Caki2 (cell line): ENCODE data around the gene ITGB4. TPM values are rescaled to one million over a fixed set of nuclear protein-coding genes. Genes with fewer than 3 reads are reported as not detected.

Experiments
- DNase-seq: peaks from one replicate; pipeline ENCODE4 v3.0.0-alpha.2; 2015; ENCODE audit warnings: low read depth
- in situ Hi-C: cut with HindIII; loops from 2 replicates; pipeline ENCODE4 v1.10.0; 2016; ENCODE audit warnings: low sequenced_read_pairs, low pct_unique_long_range_greater_than_20kb, mixed read lengths
- total RNA-seq: library from RNA; depleted of rRNA; stranded (reverse); fragments of >200 nt; shearing (Covaris generic); gene quantifications from 2 replicates; pipeline ENCODE4 v1.2.3, GENCODE V29; 2014; ENCODE audit warnings: low replicate concordance

Gene ITGB4
- total RNA-seq, 1 experiment from 2014 or later, result 12.4 TPM

DNA sequence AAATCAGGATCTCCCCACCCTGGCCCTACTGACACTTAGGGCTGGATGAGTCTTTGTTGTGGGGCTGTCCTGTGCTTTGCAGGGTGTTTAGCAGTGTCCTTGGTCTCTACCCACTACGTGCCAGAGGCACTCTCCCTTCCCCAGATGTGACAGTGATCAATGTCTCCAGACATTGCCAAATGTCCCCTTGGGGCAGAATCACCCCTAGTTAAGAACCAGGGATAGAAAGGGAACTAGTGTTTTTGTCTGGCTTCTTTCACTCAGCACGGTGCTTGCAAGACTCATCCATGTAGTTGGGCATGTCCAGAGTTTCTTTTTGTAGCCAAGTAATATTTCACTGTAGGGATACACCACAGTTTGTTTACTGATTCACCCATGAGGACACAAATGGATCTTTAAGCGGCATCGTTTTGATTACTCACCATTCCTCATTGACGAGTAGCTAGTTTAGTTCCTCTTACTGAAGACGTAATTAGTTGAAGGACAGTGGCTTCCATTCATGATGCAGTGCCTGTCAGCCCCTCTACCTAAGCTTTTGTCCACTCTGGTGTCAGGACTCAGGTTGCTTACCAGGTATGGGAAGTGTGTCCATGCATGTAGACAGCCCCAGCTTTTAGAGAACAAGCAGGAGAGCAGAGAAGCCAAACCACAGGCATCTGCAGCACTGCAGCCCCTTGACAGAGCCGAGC, 26.0 kb upstream of the ITGB4 start:
- in situ Hi-C loops, result no loop called here
- DNase-seq, result no peak

- no peak for DNase-seq
- in situ Hi-C loops, result no loop called here
Measured at GRCh38 chr17:75695830-75696271, 25.4 kb upstream of the ITGB4 start.

DNA sequence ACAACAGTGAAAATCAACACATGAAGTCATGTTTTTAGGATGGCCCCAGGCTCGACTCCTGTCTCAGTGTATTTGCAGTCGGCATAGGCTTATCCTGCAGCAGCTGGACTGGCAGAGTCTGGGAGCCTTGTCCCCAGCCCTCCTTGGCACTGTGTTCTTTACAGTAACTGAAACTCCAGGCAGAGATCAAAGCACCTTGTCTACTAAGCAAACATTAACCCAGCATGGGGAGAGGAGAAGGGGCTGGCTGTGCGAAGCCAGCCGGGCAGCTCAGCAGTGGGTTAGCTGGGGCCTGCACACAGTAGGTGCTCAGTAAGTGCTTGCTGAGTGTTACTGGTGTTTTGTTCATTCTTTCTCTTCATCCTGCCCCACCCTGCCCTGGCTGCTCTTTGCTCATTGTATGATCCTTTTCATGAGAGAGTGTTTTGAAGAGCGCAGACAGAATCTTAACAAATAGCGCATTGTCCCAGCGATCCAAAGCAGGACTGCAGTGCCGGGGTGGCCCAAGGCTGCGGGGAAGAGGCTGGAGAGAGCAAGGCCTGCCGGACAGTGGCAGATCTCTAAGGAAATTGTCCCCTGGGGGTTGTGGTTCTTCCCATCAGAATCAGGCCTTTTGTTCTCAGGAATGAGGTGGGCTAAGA, 23.5 kb upstream of the ITGB4 start:
- no peak for DNase-seq
- in situ Hi-C loops, result no loop called here

GRCh38 chr17:75698659-75699058, 22.6 kb upstream of the ITGB4 start:
- peak; percentile 46 for DNase-seq
- in situ Hi-C loops, result no loop called here

DNA sequence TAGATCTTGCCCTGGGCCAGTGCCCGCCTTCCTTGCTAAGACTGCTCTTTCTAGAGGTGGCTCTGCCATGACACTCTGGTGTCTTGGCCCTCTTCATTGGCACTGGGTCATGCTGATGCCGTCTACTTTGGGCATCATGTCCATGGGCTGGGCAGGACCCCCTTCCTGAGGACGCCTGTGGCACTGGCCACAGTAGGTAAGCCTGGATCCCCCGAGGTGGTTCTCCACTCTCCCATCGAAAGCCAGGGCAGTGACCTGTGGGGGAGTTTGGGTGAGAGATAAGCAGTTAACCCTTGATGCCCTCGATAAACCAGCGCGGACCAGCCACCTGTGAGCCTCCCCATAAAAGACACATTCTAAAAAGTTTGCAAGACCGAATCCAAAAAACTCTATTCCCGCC, 20.0 kb upstream of the ITGB4 start:
- no peak for DNase-seq
- in situ Hi-C loops, result no loop called here

DNA sequence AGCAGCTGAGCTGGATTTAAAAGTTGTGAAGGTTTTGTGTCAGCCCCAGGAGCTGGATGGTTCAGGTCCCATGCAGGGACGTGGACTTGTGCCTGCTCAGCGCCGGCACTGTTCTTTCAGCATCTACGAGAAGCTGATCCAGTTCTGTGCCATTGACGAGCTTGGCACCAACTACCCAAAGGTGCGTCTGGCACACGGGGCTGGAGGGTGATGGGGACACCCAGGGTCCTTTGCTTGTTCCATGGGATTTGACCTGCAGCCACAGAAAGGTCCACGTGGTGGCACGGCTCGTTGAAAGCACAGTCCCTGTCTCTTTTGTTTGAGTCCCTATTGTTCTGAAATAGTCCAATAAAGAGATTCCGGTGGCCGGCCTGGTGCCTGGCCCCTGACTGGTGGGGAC, 18.1 kb upstream of the ITGB4 start:
- in situ Hi-C loops, result no loop called here
- DNase-seq, result no peak

GRCh38 chr17:75703591-75703990, 17.7 kb upstream of the ITGB4 start:
- in situ Hi-C loops, result no loop called here
- no peak for DNase-seq

DNA sequence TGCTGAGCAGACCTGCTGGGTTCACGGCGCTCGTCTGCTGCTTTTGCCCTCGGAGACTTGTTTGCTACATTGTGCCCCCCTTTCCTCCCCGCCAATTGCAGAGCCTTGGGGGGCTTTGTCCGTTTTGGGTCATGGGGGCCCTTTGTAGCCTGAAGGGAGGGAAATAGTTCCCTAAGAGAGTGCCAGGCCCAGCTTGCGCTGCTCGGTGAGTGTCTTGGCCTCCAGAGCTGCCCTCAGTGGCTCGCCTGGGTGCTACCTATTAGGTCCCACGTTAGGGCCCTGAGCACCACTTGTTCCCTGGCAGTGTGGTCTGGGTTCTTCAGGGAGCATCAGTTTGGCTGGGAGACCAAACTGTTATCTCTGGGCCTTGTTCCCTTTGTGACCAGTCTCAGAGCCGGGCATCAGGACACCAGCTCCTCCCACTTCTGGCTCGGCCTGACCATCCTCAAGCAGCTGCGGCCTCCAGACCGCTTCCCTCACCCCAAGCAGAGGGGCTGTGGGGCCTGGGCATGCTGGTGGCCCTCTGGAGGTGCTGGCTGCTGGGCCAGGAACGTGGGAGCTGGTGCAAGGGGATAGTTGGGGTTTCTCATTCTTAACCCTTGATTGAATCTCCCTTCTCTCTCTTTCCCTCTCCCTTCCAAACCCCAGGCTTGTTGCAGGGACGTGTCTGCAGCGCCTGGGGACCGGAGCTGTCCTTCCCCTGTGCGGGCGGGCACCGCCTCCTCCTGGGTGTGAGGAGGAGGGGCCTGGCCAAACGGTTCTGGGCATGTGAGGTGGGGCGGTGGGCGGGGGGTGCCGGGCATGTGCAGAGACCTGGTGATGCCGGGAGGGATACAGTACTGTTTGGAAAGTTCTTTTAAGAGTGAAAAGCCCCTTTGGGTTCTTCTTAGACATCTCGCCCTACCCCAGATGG, 16.0 kb upstream of the ITGB4 start:
- DNase-seq, result no peak
- in situ Hi-C loops, result no loop called here

DNA sequence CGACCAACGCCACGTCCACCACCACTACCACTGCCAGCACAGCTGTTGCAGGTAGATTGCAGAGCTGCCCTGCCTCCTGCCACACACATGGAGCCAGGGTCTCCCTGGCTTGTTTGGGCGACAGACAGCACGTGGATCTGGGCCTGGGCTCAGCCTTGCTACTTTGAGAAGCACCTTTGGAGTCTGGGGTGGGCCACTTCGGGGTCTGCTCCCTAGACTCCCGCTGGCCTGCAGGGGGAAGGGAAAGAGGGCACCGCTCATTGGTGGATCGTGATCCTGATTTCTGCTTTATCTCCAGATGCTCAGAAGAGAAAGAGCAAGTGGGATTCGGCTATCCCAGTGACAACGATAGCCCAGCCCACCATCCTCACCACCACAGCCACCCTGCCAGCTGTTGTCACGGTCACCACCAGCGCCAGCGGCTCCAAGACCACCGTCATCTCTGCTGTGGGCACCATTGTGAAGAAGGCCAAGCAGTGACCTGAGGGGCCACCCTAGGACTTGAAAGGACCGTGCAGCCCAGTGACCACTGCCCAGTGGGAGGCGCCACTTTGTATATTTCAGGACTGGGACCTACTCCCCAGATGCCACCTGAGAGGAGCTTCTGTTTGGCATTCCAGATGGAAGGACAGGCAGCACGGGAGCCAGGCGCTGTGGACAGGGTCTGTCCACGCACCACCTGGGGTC, 15.1 kb upstream of the ITGB4 start:
- no peak for DNase-seq
- in situ Hi-C loops, result no loop called here

GRCh38 chr17:75707079-75707571, 14.1 kb upstream of the ITGB4 start:
- in situ Hi-C loops, result no loop called here

GRCh38 chr17:75712446-75712845, 8.8 kb upstream of the ITGB4 start:
- no peak for DNase-seq
- in situ Hi-C loops, result no loop called here

More at GRCh38 chr17:75707079-75707571, 14.1 kb upstream of the ITGB4 start:
- DNase-seq, result peak; percentile 64

DNA sequence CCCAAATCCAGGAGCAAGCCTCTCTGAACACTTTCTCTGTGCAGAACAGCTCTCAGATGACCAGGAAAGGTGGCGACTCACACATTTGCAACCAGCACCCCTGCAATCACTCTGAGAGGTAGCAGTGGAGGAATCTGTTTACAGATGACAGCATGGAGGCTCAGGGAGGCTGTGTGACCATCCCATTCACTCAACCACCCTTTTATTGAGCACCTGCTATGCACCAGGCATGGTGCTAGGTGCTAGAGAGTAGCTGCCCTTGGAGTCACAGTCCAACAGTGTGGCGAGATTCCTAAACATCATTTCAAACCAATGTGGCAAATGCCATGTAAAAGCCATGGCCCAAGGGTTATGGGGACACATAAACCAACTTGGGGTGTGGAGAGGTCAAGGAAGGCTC, 1.5 kb upstream of the ITGB4 start:
- in situ Hi-C loops, result no loop called here
- DNase-seq, result no peak

- DNase-seq, result no peak
- in situ Hi-C loops, result no loop called here
Measured at GRCh38 chr17:75721463-75722011, 278 bp downstream of the ITGB4 start.

DNA sequence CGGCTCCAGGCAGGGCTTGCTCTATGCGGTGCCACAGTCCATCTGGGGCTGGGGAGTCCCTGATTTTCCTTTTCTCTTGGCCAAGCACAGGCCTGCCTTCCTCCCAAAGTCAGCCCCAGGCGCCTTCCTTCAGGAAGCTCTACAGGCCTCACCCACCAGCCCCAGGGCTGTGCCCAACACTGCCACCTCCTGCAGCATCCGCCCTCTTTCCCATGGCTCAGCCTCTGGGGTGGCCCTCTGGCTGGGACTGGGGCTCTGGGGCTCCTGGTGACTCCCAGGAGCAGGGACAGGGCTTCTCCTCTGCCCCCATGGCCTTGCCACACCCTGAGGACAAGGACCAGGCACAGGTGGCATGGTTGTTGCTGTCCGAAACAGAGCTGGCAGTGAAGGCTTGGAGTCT, 817 bp downstream of the ITGB4 start:
- in situ Hi-C loops, result no loop called here
- no peak for DNase-seq

GRCh38 chr17:75722542-75723095, 1.4 kb downstream of the ITGB4 start:
- in situ Hi-C loops, result no loop called here
- DNase-seq, result no peak

DNA sequence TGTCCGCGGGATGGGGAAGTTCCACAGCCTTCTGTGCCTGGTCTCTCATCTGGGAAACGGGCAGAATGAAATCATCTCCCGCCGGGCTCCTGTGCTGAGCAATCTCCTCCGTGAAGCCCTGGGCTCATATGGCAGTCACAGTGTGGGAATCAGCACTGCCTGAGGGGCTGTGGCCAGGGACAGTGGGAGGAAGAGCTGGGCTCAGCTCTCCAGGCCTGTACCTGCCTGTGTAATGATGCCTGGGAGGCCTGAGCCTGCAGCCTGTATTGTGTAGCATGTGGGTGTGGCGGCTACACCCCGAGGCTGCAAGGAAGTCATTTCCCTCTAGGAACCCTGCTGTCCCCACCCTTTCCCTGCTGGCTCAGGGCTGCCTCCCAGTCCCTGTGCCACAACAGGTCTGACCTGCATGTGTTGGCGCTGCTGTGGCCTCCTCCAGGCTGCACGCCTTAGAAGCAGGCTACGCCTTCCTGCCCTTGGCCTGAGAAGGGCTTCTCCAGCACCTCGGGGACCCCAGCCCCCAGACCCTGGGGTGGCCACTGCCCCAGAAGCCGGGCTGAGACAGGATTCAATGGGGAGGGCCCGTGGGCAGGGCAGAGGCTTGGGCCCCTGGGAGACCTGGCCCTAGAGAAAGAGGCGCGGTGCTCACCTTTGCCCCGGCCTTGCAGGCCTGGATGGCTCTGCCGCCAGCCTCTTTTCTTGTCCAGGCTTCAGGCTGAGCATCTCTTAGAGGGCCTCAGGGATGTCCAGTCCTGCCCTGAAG, 2.1 kb downstream of the ITGB4 start:
- in situ Hi-C loops, result no loop called here
- no peak for DNase-seq
